ENCODE results near the gene VPS51. TPM values are rescaled to one million over a fixed set of nuclear protein-coding genes. Genes with fewer than 3 reads are reported as not detected.

Gene VPS51
- total and polyA plus RNA-seq, 2 experiments from 2014 or later, result 45.3 to 450 TPM

- H3K9me2 ChIP-seq (ENCODE audit: insufficient read depth), result no peaks in the 10 kb centered on the region
- peaks cover 12% of the 10 kb centered on the region for H3K4me1 ChIP-seq (ENCODE audit: insufficient read depth)
- Mint-ChIP-seq H3K27ac (no peak overlapping the region), H3K27me3 (ENCODE audit: insufficient read depth, low read depth, poor library complexity) (peaks cover 23% of the 10 kb centered on the region), H3K4me3 (no peak overlapping the region), H3K36me3 (ENCODE audit: low read depth) (peaks cover 14% of the 10 kb centered on the region; the same call in 1 of the 3 replicates), H3K9me3 (peaks cover 2% of the 10 kb centered on the region; the same call in 2 of the 3 replicates), H3K4me1 (peaks cover 19% of the 10 kb centered on the region)
- H3K27ac ChIP-seq (ENCODE audit: low read depth), result no peak overlapping the region
- ATAC-seq, result no peak
- H3K27me3 ChIP-seq (ENCODE audit: insufficient read depth), result no peaks in the 10 kb centered on the region
- no peak overlapping the region for H3K4me2 ChIP-seq
- H3F3A ChIP-seq (replicated peaks; ENCODE audit: low read depth), result peaks cover 9% of the 10 kb centered on the region; the same call in 1 of the 2 replicates
- H3K79me2 ChIP-seq (replicated peaks; ENCODE audit: insufficient read depth), result peaks cover 20% of the 10 kb centered on the region
- no peak overlapping the region for H3K4me3 ChIP-seq
- H4K20me1 ChIP-seq (replicated peaks; ENCODE audit: insufficient read depth), result peaks cover under 1% of the 10 kb centered on the region; the same call in 1 of the 2 replicates
- H3K36me3 ChIP-seq (ENCODE audit: insufficient read depth), result 0 out of 2 replicates have a peak, but pooled peaks cover 3% of the 10 kb centered on the region
- no peak for DNase-seq (ENCODE audit: low spot score)
- TF ChIP-seq NANOG (IDR thresholded peaks at IDR 0.05; ENCODE audit: borderline replicate concordance), result no peak
- no peak for TF ChIP-seq ZNF462 (CRISPR knock-in tag; IDR thresholded peaks at IDR 0.05)
- no peak for TF ChIP-seq CREB1 (CRISPR knock-in tag; IDR thresholded peaks at IDR 0.05; ENCODE audit: low read depth)
- TF ChIP-seq JUNB (IDR thresholded peaks at IDR 0.05; ENCODE audit: unreplicated experiment), result no peak
- TF ChIP-seq EZH2 (IDR thresholded peaks at IDR 0.05; ENCODE audit: low read depth, unreplicated experiment), result no peak
- no peak for TF ChIP-seq ZNF114 (CRISPR knock-in tag; IDR thresholded peaks at IDR 0.05)
- TF ChIP-seq CTCF (conservative IDR thresholded peaks at IDR 0.05; ENCODE audit: low read depth in 2 of 2), result no peak
- H2AFZ ChIP-seq, result no peak overlapping the region
Measured at GRCh38 chr11:65108469-65109123, 12.6 kb downstream of the VPS51 start.
